ENCODE results near the gene AGPS. TPM values are rescaled to one million over a fixed set of nuclear protein-coding genes. Genes with fewer than 3 reads are reported as not detected.

AGPS gene
- total RNA-seq, 4 donors from 2014 or later, result 21.4 to 50.9 (median 34.3) TPM

GRCh38 chr2:177489719-177490301 is 97.2 kb downstream of the AGPS start:
- WGBS, 2 donors (ENCODE audit: low coverage in 1 of 2), result 23 to 50% methylated on average over 2 of the region's 2 CpGs

GRCh38 chr2:177495945-177496344 is 103.4 kb downstream of the AGPS start:
- Histone ChIP-seq H3K27ac (no peak overlapping the region), H3K9me3 (no peaks in the 10 kb centered on the region), H3K4me3 (no peak overlapping the region), H3K27me3 (no peaks in the 10 kb centered on the region), H3K4me1 (no peaks in the 10 kb centered on the region), H3K36me3 (peaks cover 0 to 17% of the 10 kb centered on the region in 2 donors)
- TF ChIP-seq CTCF (IDR thresholded peaks at IDR 0.05) (no peak), POLR2AphosphoS5 (IDR thresholded peaks at IDR 0.05) (no peak)
- no peak for ATAC-seq
- WGBS, 2 donors (ENCODE audit: low coverage in 1 of 2), result 88 to 89% methylated on average over 2 of the region's 2 CpGs

More at GRCh38 chr2:177489719-177490301, 97.2 kb downstream of the AGPS start:
- TF ChIP-seq POLR2A (IDR thresholded peaks at IDR 0.05), result no peak
- TF ChIP-seq CTCF (IDR thresholded peaks at IDR 0.05), result peak in 3 of 4 experiments; percentile 36 to 55 (median 46)
- ATAC-seq, result no peak
- H3K27me3 ChIP-seq, result no peaks in the 10 kb centered on the region
- peaks cover 0 to 25% of the 10 kb centered on the region in 2 donors for H3K36me3 ChIP-seq
- no peak overlapping the region for H3K4me3 ChIP-seq
- no peak overlapping the region for H3K27ac ChIP-seq
- no peaks in the 10 kb centered on the region for H3K9me3 ChIP-seq
- no peaks in the 10 kb centered on the region for H3K4me1 ChIP-seq

- H3K9me3 ChIP-seq, result no peaks in the 10 kb centered on the region
- ATAC-seq, result no peak
Observed at GRCh38 chr2:177496921-177497320, 104.3 kb downstream of the AGPS start.

GRCh38 chr2:177501186-177501585 is 108.6 kb downstream of the AGPS start:
- 77 to 79% methylated on average over 1 of the region's 1 CpG for WGBS, 2 donors (ENCODE audit: low coverage in 1 of 2)
- H3K27ac ChIP-seq, result no peak overlapping the region
- TF ChIP-seq CTCF (IDR thresholded peaks at IDR 0.05), result no peak
- ATAC-seq, result no peak
- H3K27me3 ChIP-seq, result no peaks in the 10 kb centered on the region
- H3K4me1 ChIP-seq, result no peaks in the 10 kb centered on the region
- H3K4me3 ChIP-seq, result no peak overlapping the region
- no peaks in the 10 kb centered on the region for H3K9me3 ChIP-seq
- no peaks in the 10 kb centered on the region for H3K36me3 ChIP-seq

More at GRCh38 chr2:177496921-177497320, 104.3 kb downstream of the AGPS start:
- Histone ChIP-seq H3K4me1 (no peaks in the 10 kb centered on the region), H3K27ac (no peak overlapping the region), H3K4me3 (no peak overlapping the region), H3K27me3 (no peaks in the 10 kb centered on the region), H3K36me3 (peaks cover 0 to 17% of the 10 kb centered on the region in 2 donors)
- no peak for TF ChIP-seq POLR2AphosphoS5 (IDR thresholded peaks at IDR 0.05)
- no peak for TF ChIP-seq POLR2A (IDR thresholded peaks at IDR 0.05)
- no peak for TF ChIP-seq EP300 (IDR thresholded peaks at IDR 0.05)
- no peak for TF ChIP-seq CTCF (IDR thresholded peaks at IDR 0.05)
- WGBS, 2 donors (ENCODE audit: low coverage in 1 of 2), result 71 to 88% methylated on average over 2 of the region's 2 CpGs

GRCh38 chr2:177506505-177506904 is 113.9 kb downstream of the AGPS start:
- Histone ChIP-seq H3K9me3 (no peaks in the 10 kb centered on the region), H3K27me3 (no peaks in the 10 kb centered on the region), H3K36me3 (peaks cover 0 to 29% of the 10 kb centered on the region in 2 donors), H3K27ac (no peak overlapping the region), H3K4me1 (no peaks in the 10 kb centered on the region), H3K4me3 (no peak overlapping the region)
- no peak for ATAC-seq
- TF ChIP-seq CTCF (IDR thresholded peaks at IDR 0.05), result no peak

Data from gastroesophageal sphincter (tissue), 4 donors.